HCT116 (cell line): ENCODE data around the gene SOX9. TPM values are rescaled to one million over a fixed set of nuclear protein-coding genes. Genes with fewer than 3 reads are reported as not detected.

Experiments
- ATAC-seq: fragments of 200-7000 bp; cut with Tn5 transposase; 2 replicates; pipeline ENCODE4 v1.9.1; 2020; ENCODE audit warnings: mild to moderate bottlenecking, moderate library complexity
- BruUV-seq: library from RNA; stranded (reverse); fragments of 400-500 nt; replicated peaks from 2 replicates; lab custom pipeline; 2021; lab: Mats Ljungman, UMichigan
- CTCF ChIA-PET: fragments of 300-600 bp; sonication (Branson Sonifier 250); formaldehyde crosslinking; loops from one replicate; lab custom pipeline; 2021; ENCODE audit warnings: antibody characterized with exemption; lab: Charles Lee
- POLR2A ChIA-PET: fragments of 300-600, 350-600 bp; sonication (Branson Sonifier 250); formaldehyde crosslinking; loops from one replicate; lab custom pipeline; 2021; ENCODE audit warnings: antibody characterized with exemption; lab: Charles Lee
- RAD21 ChIA-PET, 2 experiments: fragments of 300-600 bp; sonication (Branson Sonifier 250); formaldehyde crosslinking; loops; one replicate each; lab custom pipeline; 2023; ENCODE audit warnings: low total read pairs in 2 of 2; ENCODE audit not compliant: uncharacterized antibody in 2 of 2, unreplicated experiment in 2 of 2, low non-redundant PET in 1 of 2; lab: Charles Lee
- DNase-seq: peaks from one replicate; pipeline ENCODE4 v3.0.0-alpha.2; 2010; ENCODE audit warnings: low read depth, low spot score
- H2AFZ ChIP-seq: fragments of 200-600 bp; shearing (Covaris generic), sonication (generic); 2 replicates; pipeline ENCODE4 v1.6.1; 2017; ENCODE audit warnings: low read depth, mixed run types, mixed read lengths, antibody characterized with exemption, low read length; ENCODE audit not compliant: poor library complexity, severe bottlenecking
- H3K27ac ChIP-seq: 2 replicates; pipeline ENCODE4 v1.5.1; 2012; ENCODE audit warnings: low read depth, low read length
- H3K27me3 ChIP-seq: fragments of 200-600 bp; sonication (generic); 2 replicates; pipeline ENCODE4 v1.6.1; 2016; ENCODE audit warnings: mixed run types, low read length, mixed read lengths; ENCODE audit not compliant: insufficient read depth
- H3K36me3 ChIP-seq, 2 experiments: fragments of 200-500 bp in 1 of 2; fragments of 200-600 bp in 1 of 2; sonication (Bioruptor generic) in 1 of 2; sonication (generic) in 1 of 2; 2 replicates each; pipeline versions ENCODE4 v1.5.1 to v1.6.1; 2014 to 2016; ENCODE audit warnings: low read length in 2 of 2, inconsistent platforms in 1 of 2, mixed read lengths in 1 of 2, mixed run types in 1 of 2; ENCODE audit not compliant: insufficient read depth in 2 of 2, control insufficient read depth in 1 of 2
- H3K4me1 ChIP-seq, 2 experiments: fragments of 200-600 bp in 1 of 2; sonication (generic) in 1 of 2; 2 replicates each; pipeline versions ENCODE4 v1.5.1 to v1.6.1; 2012 to 2017; ENCODE audit warnings: low read length in 2 of 2, inconsistent platforms in 1 of 2, mild to moderate bottlenecking in 1 of 2, mixed read lengths in 1 of 2, mixed run types in 1 of 2, moderate library complexity in 1 of 2; ENCODE audit not compliant: insufficient read depth in 2 of 2, control insufficient read depth in 1 of 2
- H3K4me2 ChIP-seq: fragments of 200-600 bp; sonication (generic); 2 replicates; pipeline ENCODE4 v1.6.1; 2017; ENCODE audit warnings: mixed run types, low read length, mixed read lengths
- H3K4me3 ChIP-seq, 2 experiments: fragments of 200-600 bp in 1 of 2; sonication (generic) in 1 of 2; replicated peaks in 1 of 2; 2 replicates each; pipeline ENCODE4 v1.5.1; 2011 to 2016; ENCODE audit warnings: low read length in 2 of 2, control low read depth in 1 of 2, low read depth in 1 of 2, mild to moderate bottlenecking in 1 of 2, mixed read lengths in 1 of 2, mixed run types in 1 of 2
- H3K79me2 ChIP-seq: fragments of 200-600 bp; sonication (generic); 2 replicates; pipeline ENCODE4 v1.6.1; 2017; ENCODE audit warnings: mild to moderate bottlenecking, mixed run types, low read length, moderate library complexity, mixed read lengths; ENCODE audit not compliant: insufficient read depth
- H3K9ac ChIP-seq: fragments of 200-600 bp; sonication (generic); 2 replicates; pipeline ENCODE4 v1.6.1; 2016; ENCODE audit warnings: low read length, mixed read lengths
- H3K9me2 ChIP-seq: fragments of 200-600 bp; sonication (generic), shearing (Covaris generic); 2 replicates; pipeline ENCODE4 v1.6.1; 2017; ENCODE audit warnings: mixed run types, mild to moderate bottlenecking, moderate library complexity; ENCODE audit not compliant: insufficient read depth
- H3K9me3 ChIP-seq, 2 experiments: fragments of 200-500 bp in 1 of 2; fragments of 200-600 bp in 1 of 2; sonication (Bioruptor generic) in 1 of 2; sonication (generic) in 1 of 2; 2 replicates each; pipeline ENCODE4 v1.6.1; 2014 to 2017; ENCODE audit warnings: low read length in 2 of 2, mixed read lengths in 2 of 2, inconsistent platforms in 1 of 2, low read depth in 1 of 2, mild to moderate bottlenecking in 1 of 2, mixed run types in 1 of 2, moderate library complexity in 1 of 2; ENCODE audit not compliant: control insufficient read depth in 1 of 2, insufficient read depth in 1 of 2
- H4K20me1 ChIP-seq: fragments of 200-600 bp; sonication (generic), shearing (Covaris generic); 2 replicates; pipeline ENCODE4 v1.6.1; 2017; ENCODE audit warnings: mixed run types, mild to moderate bottlenecking, moderate library complexity; ENCODE audit not compliant: insufficient read depth
- EGR1 ChIP-seq: IDR thresholded peaks from 2 replicates; pipeline ENCODE4 v1.6.1; 2012; ENCODE audit warnings: low read depth
- ELF1 ChIP-seq: IDR thresholded peaks from 2 replicates; pipeline ENCODE4 v1.6.1; 2012; ENCODE audit warnings: low read depth, borderline replicate concordance
- EZH2 ChIP-seq: fragments of 200-600 bp; sonication (generic); IDR thresholded peaks from 2 replicates; pipeline ENCODE4 v1.6.1; 2017; ENCODE audit warnings: antibody characterized with exemption, mixed run types
- POLR2A ChIP-seq: IDR thresholded peaks from 2 replicates; pipeline ENCODE4 v1.7.0; 2011; ENCODE audit warnings: borderline replicate concordance; ENCODE audit not compliant: insufficient read depth, insufficient read length; ENCODE audit errors: extremely low read depth
- POLR2AphosphoS5 ChIP-seq: IDR thresholded peaks from 2 replicates; pipeline ENCODE4 v1.6.1; 2011; ENCODE audit warnings: mild to moderate bottlenecking, low read depth, low read length, moderate library complexity
- SP1 ChIP-seq: IDR thresholded peaks from 2 replicates; pipeline ENCODE4 v1.6.1; 2012; ENCODE audit warnings: low read depth
- YY1 ChIP-seq: IDR thresholded peaks from 2 replicates; pipeline ENCODE4 v1.6.1; 2011; ENCODE audit warnings: low read length, low read depth, moderate library complexity, mild to moderate bottlenecking; ENCODE audit not compliant: insufficient replicate concordance; ENCODE audit errors: extremely low read depth
- ZFX ChIP-seq: fragments of 450-650 bp; IDR thresholded peaks from 2 replicates; pipeline ENCODE4 v1.6.1; 2017
- intact Hi-C: fragments of 100-400 bp; cut with micrococcal nuclease; formaldehyde crosslinking; loops from 2 replicates; pipeline ENCODE4 v1.10.0; 2022
- total RNA-seq: library from RNA; stranded (reverse); gene quantifications from one replicate; pipeline ENCODE4 v1.2.1, GENCODE V29; 2021; ENCODE audit not compliant: unreplicated experiment
- TF ChIP-seq, protein P1 (sequence below): IDR thresholded peaks from 2 replicates; pipeline ENCODE4 v1.6.1; 2012; ENCODE audit warnings: low read depth
- TF ChIP-seq, protein P2 (sequence below): IDR thresholded peaks from 2 replicates; pipeline ENCODE4 v1.6.1; 2012

SOX9 gene
- total RNA-seq, 1 experiment from 2014 or later, result 69.2 TPM

DNA sequence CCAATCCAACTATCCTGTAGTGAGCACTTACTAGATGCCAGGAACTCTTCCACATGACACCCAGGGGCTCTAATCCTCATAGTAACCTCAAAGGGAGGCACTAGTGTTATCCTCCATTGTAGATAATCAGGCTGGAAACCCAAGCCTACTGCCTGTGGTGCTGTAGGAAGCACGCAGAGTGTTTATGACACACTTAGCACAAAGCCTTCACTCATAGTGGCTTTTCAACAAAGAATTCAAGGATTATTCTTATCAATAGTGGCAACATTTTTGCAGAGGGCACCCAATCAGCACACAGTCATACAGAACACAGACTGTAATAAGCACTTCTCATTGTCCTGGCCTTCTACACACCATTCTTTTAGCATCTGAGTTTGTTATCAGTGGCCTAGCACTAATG is 18.5 kb upstream of the SOX9 start:
- Histone ChIP-seq H3K4me2 (no peak overlapping the region), H2AFZ (no peak overlapping the region), H3K27ac (no peak overlapping the region), H3K9me2 (no peaks in the 10 kb centered on the region), H4K20me1 (no peaks in the 10 kb centered on the region), H3K4me1 (0 out of 4 replicates have a peak, but pooled peaks cover 0 to 3% of the 10 kb centered on the region in 2 experiments), H3K79me2 (no peaks in the 10 kb centered on the region)
- ChIA-PET RAD21 (no interaction called here), CTCF (no interaction called here)
- intact Hi-C loops, result no loop called here
- ATAC-seq, result no peak
- TF ChIP-seq, protein P1, sequence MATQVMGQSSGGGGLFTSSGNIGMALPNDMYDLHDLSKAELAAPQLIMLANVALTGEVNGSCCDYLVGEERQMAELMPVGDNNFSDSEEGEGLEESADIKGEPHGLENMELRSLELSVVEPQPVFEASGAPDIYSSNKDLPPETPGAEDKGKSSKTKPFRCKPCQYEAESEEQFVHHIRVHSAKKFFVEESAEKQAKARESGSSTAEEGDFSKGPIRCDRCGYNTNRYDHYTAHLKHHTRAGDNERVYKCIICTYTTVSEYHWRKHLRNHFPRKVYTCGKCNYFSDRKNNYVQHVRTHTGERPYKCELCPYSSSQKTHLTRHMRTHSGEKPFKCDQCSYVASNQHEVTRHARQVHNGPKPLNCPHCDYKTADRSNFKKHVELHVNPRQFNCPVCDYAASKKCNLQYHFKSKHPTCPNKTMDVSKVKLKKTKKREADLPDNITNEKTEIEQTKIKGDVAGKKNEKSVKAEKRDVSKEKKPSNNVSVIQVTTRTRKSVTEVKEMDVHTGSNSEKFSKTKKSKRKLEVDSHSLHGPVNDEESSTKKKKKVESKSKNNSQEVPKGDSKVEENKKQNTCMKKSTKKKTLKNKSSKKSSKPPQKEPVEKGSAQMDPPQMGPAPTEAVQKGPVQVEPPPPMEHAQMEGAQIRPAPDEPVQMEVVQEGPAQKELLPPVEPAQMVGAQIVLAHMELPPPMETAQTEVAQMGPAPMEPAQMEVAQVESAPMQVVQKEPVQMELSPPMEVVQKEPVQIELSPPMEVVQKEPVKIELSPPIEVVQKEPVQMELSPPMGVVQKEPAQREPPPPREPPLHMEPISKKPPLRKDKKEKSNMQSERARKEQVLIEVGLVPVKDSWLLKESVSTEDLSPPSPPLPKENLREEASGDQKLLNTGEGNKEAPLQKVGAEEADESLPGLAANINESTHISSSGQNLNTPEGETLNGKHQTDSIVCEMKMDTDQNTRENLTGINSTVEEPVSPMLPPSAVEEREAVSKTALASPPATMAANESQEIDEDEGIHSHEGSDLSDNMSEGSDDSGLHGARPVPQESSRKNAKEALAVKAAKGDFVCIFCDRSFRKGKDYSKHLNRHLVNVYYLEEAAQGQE, result no peak
- TF ChIP-seq YY1 (no peak), EZH2 (no peak), EGR1 (no peak), ZFX (no peak), SP1 (no peak), POLR2AphosphoS5 (no peak), POLR2A (no peak), ELF1 (no peak)
- TF ChIP-seq, protein P2, sequence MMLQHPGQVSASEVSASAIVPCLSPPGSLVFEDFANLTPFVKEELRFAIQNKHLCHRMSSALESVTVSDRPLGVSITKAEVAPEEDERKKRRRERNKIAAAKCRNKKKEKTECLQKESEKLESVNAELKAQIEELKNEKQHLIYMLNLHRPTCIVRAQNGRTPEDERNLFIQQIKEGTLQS, result no peak
- TF ChIP-seq, all 23 proteins: peak for 0
- H3K4me3 ChIP-seq, result no peak overlapping the region
- POLR2A ChIA-PET, result no interaction called here
- H3K27me3 ChIP-seq, result no peaks in the 10 kb centered on the region
- no peaks in the 10 kb centered on the region for H3K36me3 ChIP-seq
- no TSS peak for BruUV-seq
- H3K9ac ChIP-seq, result no peak overlapping the region
- DNase-seq, result no peak
- H3K9me3 ChIP-seq, result no peaks in the 10 kb centered on the region
